ENCODE measurements around the gene PMEPA1. TPM values are rescaled to one million over a fixed set of nuclear protein-coding genes. Genes with fewer than 3 reads are reported as not detected.
A peak's percentile ranks its signal among the peaks of the same experiment; 100 is the strongest.

PMEPA1 gene
- total RNA-seq, 3 donors from 2014 or later (not counting 1 experiment from before 2014, with no cell fraction given): 1.2 to 5.9 (median 2.4) TPM

GRCh38 chr20:57662456-57663240 lies 47.2 kb downstream of the PMEPA1 start:
- no peak for DNase-seq
- H3K4me1 Mint-ChIP-seq: peaks cover 8% of the 10 kb centered on the region in 2 donors
- intact Hi-C loops (cut with micrococcal nuclease): no loop called here
- Histone ChIP-seq H3K9me3 (ENCODE audit: control insufficient read depth, insufficient read depth, low read length) (no peaks in the 10 kb centered on the region), H3K27ac (ENCODE audit: low read length) (no peak overlapping the region), H3K4me3 (ENCODE audit: low read length) (no peak overlapping the region), H3K4me1 (ENCODE audit: control insufficient read depth, insufficient read depth, low read length) (peaks cover 8% of the 10 kb centered on the region), H3K27me3 (ENCODE audit: control insufficient read depth, insufficient read depth, low read length) (no peaks in the 10 kb centered on the region), H3K36me3 (ENCODE audit: control insufficient read depth, insufficient read depth, low read length) (no peaks in the 10 kb centered on the region)
- peaks cover 0 to 8% of the 10 kb centered on the region in 2 donors for H3K27me3 Mint-ChIP-seq (ENCODE audit: low read depth in 2 of 2)
- H3K27ac Mint-ChIP-seq: no peak overlapping the region
- TF ChIP-seq, protein P1, sequence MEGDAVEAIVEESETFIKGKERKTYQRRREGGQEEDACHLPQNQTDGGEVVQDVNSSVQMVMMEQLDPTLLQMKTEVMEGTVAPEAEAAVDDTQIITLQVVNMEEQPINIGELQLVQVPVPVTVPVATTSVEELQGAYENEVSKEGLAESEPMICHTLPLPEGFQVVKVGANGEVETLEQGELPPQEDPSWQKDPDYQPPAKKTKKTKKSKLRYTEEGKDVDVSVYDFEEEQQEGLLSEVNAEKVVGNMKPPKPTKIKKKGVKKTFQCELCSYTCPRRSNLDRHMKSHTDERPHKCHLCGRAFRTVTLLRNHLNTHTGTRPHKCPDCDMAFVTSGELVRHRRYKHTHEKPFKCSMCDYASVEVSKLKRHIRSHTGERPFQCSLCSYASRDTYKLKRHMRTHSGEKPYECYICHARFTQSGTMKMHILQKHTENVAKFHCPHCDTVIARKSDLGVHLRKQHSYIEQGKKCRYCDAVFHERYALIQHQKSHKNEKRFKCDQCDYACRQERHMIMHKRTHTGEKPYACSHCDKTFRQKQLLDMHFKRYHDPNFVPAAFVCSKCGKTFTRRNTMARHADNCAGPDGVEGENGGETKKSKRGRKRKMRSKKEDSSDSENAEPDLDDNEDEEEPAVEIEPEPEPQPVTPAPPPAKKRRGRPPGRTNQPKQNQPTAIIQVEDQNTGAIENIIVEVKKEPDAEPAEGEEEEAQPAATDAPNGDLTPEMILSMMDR (IDR thresholded peaks at IDR 0.05): no peak
- 86% methylated on average over 20 of the region's 21 CpGs for WGBS (ENCODE audit: insufficient coverage)
- no peaks in the 10 kb centered on the region for H3K36me3 Mint-ChIP-seq
- no peak overlapping the region for H3K4me3 Mint-ChIP-seq
- H3K9me3 Mint-ChIP-seq: no peaks in the 10 kb centered on the region
- no peak for ATAC-seq

DNA sequence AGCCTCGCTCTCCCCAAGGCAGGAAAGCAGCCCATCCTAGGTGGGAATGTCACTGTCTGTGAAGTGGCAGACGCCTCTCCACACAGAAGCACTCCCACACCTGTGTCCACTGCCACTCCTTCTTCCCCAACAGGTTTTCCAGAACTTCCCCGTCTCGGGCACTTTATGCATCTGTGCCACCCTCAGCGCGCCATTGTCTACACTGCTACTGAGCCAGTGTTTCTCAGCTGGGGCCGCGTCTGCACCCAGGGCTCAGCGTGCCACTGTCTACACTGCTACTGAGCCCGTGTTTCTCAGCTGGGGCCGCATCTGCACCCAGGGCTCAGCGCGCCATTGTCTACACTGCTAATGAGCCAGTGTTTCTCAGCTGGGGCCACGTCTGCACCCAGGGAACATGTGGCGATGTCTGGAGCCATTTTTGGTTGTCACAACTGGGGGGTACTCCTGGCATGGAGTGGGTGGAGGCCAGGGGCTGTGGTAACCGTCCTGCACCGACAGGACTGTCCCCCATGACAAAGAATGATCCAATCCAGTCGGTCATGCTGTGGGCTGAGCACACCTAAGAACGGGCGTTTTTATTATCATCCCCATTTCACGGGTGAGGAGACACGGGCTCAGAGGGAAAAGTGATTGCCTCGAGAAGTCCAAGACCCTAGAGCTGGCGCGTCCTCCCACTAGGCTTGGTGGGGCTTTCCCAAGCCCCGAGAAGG lies 47.9 kb downstream of the PMEPA1 start:
- no peaks in the 10 kb centered on the region for H3K36me3 Mint-ChIP-seq
- no peak for ATAC-seq
- DNase-seq: no peak
- peaks cover 0 to 8% of the 10 kb centered on the region in 2 donors for H3K27me3 Mint-ChIP-seq (ENCODE audit: low read depth in 2 of 2)
- Histone ChIP-seq H3K36me3 (ENCODE audit: control insufficient read depth, insufficient read depth, low read length) (no peaks in the 10 kb centered on the region), H3K27ac (ENCODE audit: low read length) (no peak overlapping the region), H3K4me1 (ENCODE audit: control insufficient read depth, insufficient read depth, low read length) (peaks cover 16% of the 10 kb centered on the region), H3K4me3 (ENCODE audit: low read length) (no peak overlapping the region), H3K9me3 (ENCODE audit: control insufficient read depth, insufficient read depth, low read length) (no peaks in the 10 kb centered on the region), H3K27me3 (ENCODE audit: control insufficient read depth, insufficient read depth, low read length) (no peaks in the 10 kb centered on the region)
- H3K4me3 Mint-ChIP-seq: no peak overlapping the region
- intact Hi-C loops (cut with micrococcal nuclease): no loop called here
- 89% methylated on average over 26 of the region's 26 CpGs for WGBS (ENCODE audit: insufficient coverage)
- TF ChIP-seq, protein P1 (IDR thresholded peaks at IDR 0.05): no peak
- H3K27ac Mint-ChIP-seq: no peak overlapping the region
- H3K9me3 Mint-ChIP-seq: no peaks in the 10 kb centered on the region
- peaks cover 8% of the 10 kb centered on the region in 2 donors for H3K4me1 Mint-ChIP-seq

- Mint-ChIP-seq H3K27me3 (ENCODE audit: low read depth in 2 of 2) (peaks cover 0 to 8% of the 10 kb centered on the region in 2 donors), H3K9me3 (no peaks in the 10 kb centered on the region), H3K36me3 (no peaks in the 10 kb centered on the region), H3K27ac (peak overlapping the region in 1 of 2 donors; percentile 6), H3K4me1 (peaks cover 8% of the 10 kb centered on the region in 2 donors), H3K4me3 (no peak overlapping the region)
- H3K4me3 ChIP-seq (ENCODE audit: low read length): no peak overlapping the region
- no peak for ATAC-seq
- no peaks in the 10 kb centered on the region for H3K9me3 ChIP-seq (ENCODE audit: control insufficient read depth, insufficient read depth, low read length)
- TF ChIP-seq, protein P1 (IDR thresholded peaks at IDR 0.05): no peak
- intact Hi-C loops (cut with micrococcal nuclease): no loop called here
- H3K27me3 ChIP-seq (ENCODE audit: control insufficient read depth, insufficient read depth, low read length): no peaks in the 10 kb centered on the region
- WGBS (ENCODE audit: insufficient coverage): 93% methylated on average over 31 of the region's 31 CpGs
- no peak overlapping the region for H3K27ac ChIP-seq (ENCODE audit: low read length)
- no peaks in the 10 kb centered on the region for H3K36me3 ChIP-seq (ENCODE audit: control insufficient read depth, insufficient read depth, low read length)
- H3K4me1 ChIP-seq (ENCODE audit: control insufficient read depth, insufficient read depth, low read length): peaks cover 17% of the 10 kb centered on the region
- DNase-seq: no peak
Measured at GRCh38 chr20:57660922-57661745, 48.7 kb downstream of the PMEPA1 start.

Data from natural killer cell (primary cell).